ENCODE measurements around the gene ABHD12B. TPM values are rescaled to one million over a fixed set of nuclear protein-coding genes. Genes with fewer than 3 reads are reported as not detected.
A peak's percentile ranks its signal among the peaks of the same experiment; 100 is the strongest.

ABHD12B gene
- total and polyA plus RNA-seq, 9 of the 15 experiments (the other 6 are each of a cell fraction or from before 2014, with no cell fraction given), result not detected

GRCh38 chr14:50830932-50831725 lies 40.7 kb upstream of the ABHD12B start, which contains the start of gene NIN (continued):
- TF ChIP-seq CBX1 (IDR thresholded peaks at IDR 0.05; ENCODE audit: low read depth), result no peak
- TF ChIP-seq, protein P1, sequence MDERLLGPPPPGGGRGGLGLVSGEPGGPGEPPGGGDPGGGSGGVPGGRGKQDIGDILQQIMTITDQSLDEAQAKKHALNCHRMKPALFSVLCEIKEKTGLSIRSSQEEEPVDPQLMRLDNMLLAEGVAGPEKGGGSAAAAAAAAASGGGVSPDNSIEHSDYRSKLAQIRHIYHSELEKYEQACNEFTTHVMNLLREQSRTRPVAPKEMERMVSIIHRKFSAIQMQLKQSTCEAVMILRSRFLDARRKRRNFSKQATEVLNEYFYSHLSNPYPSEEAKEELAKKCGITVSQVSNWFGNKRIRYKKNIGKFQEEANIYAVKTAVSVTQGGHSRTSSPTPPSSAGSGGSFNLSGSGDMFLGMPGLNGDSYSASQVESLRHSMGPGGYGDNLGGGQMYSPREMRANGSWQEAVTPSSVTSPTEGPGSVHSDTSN (CRISPR knock-in tag; IDR thresholded peaks at IDR 0.05; ENCODE audit: low read depth), result no peak
- TF ChIP-seq, protein P1 (tag; conservative IDR thresholded peaks at IDR 0.05; ENCODE audit: low read depth), result no peak
- no peak for TF ChIP-seq ZNF239 (CRISPR knock-in tag; IDR thresholded peaks at IDR 0.05)
- no peak for TF ChIP-seq POLR2B (IDR thresholded peaks at IDR 0.05; ENCODE audit: low read depth, partially characterized antibody)
- TF ChIP-seq TEAD2 (tag; IDR thresholded peaks at IDR 0.05), result no peak
- no peak for TF ChIP-seq MTF1 (CRISPR knock-in tag; IDR thresholded peaks at IDR 0.05; ENCODE audit: borderline replicate concordance)
- no peak for TF ChIP-seq ARID2 (IDR thresholded peaks at IDR 0.05)
- no peak for TF ChIP-seq ZNF76 (CRISPR knock-in tag; IDR thresholded peaks at IDR 0.05; ENCODE audit: borderline replicate concordance)
- TF ChIP-seq BCOR (IDR thresholded peaks at IDR 0.05), result no peak
- no peak for TF ChIP-seq HCFC1 (IDR thresholded peaks at IDR 0.05; ENCODE audit: low read depth, low read length)
- TF ChIP-seq NRF1 (conservative IDR thresholded peaks at IDR 0.05 in 1 of 2, IDR thresholded peaks at IDR 0.05 in 1 of 2), result peak in 1 of 2 experiments; percentile 26; a peak in 2 of 4 replicates
- TF ChIP-seq, protein P2, sequence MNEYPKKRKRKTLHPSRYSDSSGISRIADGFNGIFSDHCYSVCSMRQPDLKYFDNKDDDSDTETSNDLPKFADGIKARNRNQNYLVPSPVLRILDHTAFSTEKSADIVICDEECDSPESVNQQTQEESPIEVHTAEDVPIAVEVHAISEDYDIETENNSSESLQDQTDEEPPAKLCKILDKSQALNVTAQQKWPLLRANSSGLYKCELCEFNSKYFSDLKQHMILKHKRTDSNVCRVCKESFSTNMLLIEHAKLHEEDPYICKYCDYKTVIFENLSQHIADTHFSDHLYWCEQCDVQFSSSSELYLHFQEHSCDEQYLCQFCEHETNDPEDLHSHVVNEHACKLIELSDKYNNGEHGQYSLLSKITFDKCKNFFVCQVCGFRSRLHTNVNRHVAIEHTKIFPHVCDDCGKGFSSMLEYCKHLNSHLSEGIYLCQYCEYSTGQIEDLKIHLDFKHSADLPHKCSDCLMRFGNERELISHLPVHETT (CRISPR knock-in tag; conservative IDR thresholded peaks at IDR 0.05 in 1 of 2, IDR thresholded peaks at IDR 0.05 in 1 of 2), result peak in 1 of 2 experiments; percentile 34; a peak in 1 of 4 replicates
- TF ChIP-seq ARID4B (CRISPR knock-in tag; IDR thresholded peaks at IDR 0.05), result no peak
- TF ChIP-seq ETS1 (conservative IDR thresholded peaks at IDR 0.05; ENCODE audit: control insufficient read depth, low read depth, low read length), result no peak
- TF ChIP-seq CTBP1 (IDR thresholded peaks at IDR 0.05; ENCODE audit: borderline replicate concordance), result peak; percentile 85
